GM12864 (cell line): ENCODE data around the gene WWOX.

ENCODE experiments used
- DNase-seq: peaks from one replicate; pipeline ENCODE4 v3.0.0-alpha.2; 2011; ENCODE audit warnings: low read depth
- H3K4me3 ChIP-seq: 2 replicates; pipeline ENCODE4 v1.5.1; 2011; ENCODE audit warnings: mild to moderate bottlenecking, low read depth, low read length, control low read depth
- TF ChIP-seq, protein P1 (sequence below): IDR thresholded peaks from 2 replicates; pipeline ENCODE4 v1.5.1; 2011; ENCODE audit warnings: low read depth, mild to moderate bottlenecking, moderate library complexity, low read length, control low read depth, inconsistent platforms; ENCODE audit errors: missing control alignments

WWOX gene

GRCh38 chr16:78199325-78200022, 100.0 kb downstream of the WWOX start:
- no peak for DNase-seq
- TF ChIP-seq, protein P1, sequence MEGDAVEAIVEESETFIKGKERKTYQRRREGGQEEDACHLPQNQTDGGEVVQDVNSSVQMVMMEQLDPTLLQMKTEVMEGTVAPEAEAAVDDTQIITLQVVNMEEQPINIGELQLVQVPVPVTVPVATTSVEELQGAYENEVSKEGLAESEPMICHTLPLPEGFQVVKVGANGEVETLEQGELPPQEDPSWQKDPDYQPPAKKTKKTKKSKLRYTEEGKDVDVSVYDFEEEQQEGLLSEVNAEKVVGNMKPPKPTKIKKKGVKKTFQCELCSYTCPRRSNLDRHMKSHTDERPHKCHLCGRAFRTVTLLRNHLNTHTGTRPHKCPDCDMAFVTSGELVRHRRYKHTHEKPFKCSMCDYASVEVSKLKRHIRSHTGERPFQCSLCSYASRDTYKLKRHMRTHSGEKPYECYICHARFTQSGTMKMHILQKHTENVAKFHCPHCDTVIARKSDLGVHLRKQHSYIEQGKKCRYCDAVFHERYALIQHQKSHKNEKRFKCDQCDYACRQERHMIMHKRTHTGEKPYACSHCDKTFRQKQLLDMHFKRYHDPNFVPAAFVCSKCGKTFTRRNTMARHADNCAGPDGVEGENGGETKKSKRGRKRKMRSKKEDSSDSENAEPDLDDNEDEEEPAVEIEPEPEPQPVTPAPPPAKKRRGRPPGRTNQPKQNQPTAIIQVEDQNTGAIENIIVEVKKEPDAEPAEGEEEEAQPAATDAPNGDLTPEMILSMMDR = no peak
- H3K4me3 ChIP-seq = no peak overlapping the region

DNA sequence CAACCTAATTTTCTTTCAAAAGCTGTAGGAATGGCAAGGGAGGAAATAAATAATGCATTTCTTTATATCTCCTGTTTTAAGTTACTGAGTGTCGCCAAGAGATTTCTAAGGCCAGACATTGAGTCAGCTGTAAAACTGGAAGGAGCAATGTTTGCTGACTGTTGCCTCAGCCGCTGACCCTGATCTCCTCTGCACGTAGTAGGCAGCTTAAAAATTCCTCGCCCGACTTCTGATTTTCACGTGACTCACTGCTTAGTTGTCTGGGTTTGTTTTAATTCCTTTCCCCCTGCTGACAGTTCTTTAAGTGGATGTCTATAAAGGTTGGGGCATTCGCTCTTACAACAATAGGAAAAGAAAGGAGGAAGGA, 100.6 kb downstream of the WWOX start:
- TF ChIP-seq, protein P1 = no peak
- H3K4me3 ChIP-seq = no peak overlapping the region
- no peak for DNase-seq

DNA sequence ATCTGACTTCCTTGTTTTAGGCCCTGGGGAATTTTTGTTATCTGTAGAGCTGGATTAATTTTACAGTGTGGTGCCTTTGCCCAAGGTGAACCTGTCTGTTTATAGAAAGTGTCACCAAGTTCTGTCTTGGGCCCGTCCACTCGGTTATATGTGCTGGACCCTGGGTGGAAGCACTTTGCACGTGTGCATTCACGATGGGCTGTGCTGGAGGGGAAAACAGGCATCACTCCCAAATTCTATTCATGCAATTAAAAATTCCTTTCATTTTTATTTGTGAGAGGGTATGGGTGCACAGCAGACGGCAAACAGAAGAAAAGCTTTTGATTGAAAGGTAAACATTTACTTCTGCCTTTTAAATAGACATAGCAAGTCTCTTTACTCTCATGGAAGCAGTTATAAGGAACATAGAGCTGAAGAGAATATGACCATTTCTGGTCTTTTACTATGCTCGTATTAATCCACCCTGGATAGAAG, 101.2 kb downstream of the WWOX start:
- DNase-seq = no peak
- TF ChIP-seq, protein P1 = no peak
- H3K4me3 ChIP-seq = no peak overlapping the region

DNA sequence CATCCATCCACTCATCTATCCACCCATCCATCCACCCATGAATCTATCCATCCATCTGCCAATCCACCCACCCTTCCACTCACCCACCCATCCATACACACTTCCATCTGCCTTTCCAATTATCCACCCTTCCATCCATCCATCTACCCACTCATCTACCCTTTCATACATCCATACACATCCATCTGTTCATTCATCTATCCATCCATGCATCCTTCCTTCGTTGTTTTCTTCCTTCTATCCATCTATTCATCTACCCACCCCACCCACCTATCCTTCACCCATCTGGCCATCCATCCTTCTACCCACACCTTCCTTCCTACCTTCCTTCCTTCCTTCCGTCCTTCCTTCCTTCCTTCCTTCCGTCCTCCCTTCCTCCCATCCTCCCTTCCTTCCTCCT, 106.1 kb downstream of the WWOX start:
- TF ChIP-seq, protein P1 = no peak
- no peak overlapping the region for H3K4me3 ChIP-seq
- DNase-seq = no peak

DNA sequence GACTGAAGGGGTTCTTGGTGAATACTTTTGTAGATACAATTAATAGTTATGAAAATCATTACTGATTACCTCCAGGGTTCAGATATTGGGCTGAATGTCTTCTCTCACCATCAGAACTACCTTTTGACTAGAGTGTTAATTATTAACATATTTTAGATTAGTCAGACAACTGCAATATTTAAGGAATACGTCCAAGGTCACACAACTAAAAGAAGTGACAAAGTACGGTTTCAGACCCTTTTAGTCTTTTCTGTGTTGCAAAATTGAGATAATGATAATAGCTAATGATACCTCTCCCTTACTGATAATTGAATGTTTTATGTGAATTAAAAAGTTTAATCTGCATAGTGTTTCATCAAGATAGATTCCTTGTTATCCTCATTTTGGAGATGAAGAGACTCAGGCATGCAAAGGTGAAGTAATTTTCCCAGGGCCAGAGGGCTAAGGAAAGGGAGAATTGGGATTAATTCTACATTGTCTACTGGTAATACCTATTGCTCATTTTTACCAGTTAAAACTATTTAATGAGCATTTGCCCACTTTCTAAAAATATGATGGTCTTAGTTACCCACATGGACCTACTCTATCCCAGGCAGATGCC, 107.3 kb downstream of the WWOX start:
- DNase-seq = no peak
- H3K4me3 ChIP-seq = no peak overlapping the region
- TF ChIP-seq, protein P1 = no peak

- H3K4me3 ChIP-seq = no peak overlapping the region
- no peak for DNase-seq
- TF ChIP-seq, protein P1 = no peak
Measured at GRCh38 chr16:78209951-78210661, 110.7 kb downstream of the WWOX start.
